CD14-positive monocyte (primary cell): ENCODE measurements around the gene ITIH6. TPM values are rescaled to one million over a fixed set of nuclear protein-coding genes. Genes with fewer than 3 reads are reported as not detected.
"Not testable (repeated sequence)": the region's sequence is repeated elsewhere in the genome, so short reads cannot be mapped to it uniquely, and the experiment has no call there.

Experiments used
- DNase-seq, 3 donors: peaks; one replicate each; pipeline ENCODE4 v3.0.0-alpha.2; 2011 to 2022
- H2AFZ ChIP-seq: 2 replicates; pipeline ENCODE4 v1.6.0; 2012; ENCODE audit warnings: mild to moderate bottlenecking, low read depth, low read length, inconsistent platforms; ENCODE audit not compliant: insufficient read depth, poor library complexity, severe bottlenecking
- H3K27ac ChIP-seq, 2 donors: 1 replicate in 1 of 2; 2 replicates in 1 of 2; pipeline ENCODE4 v1.5.1; 2012 to 2013; ENCODE audit warnings: low read length in 2 of 2, control low read depth in 1 of 2, inconsistent platforms in 1 of 2, low read depth in 1 of 2, mild to moderate bottlenecking in 1 of 2
- H3K27me3 ChIP-seq, 2 donors: one replicate each; pipeline versions ENCODE4 v1.6.0 to v1.6.1; 2011 to 2013; ENCODE audit warnings: low read length in 2 of 2; ENCODE audit not compliant: control insufficient read depth in 2 of 2, insufficient read depth in 2 of 2
- H3K36me3 ChIP-seq, 2 donors: replicated peaks in 1 of 2; 1 replicate in 1 of 2; 2 replicates in 1 of 2; pipeline versions ENCODE4 v1.5.1 to v1.6.1; 2012 to 2013; ENCODE audit warnings: low read length in 2 of 2, control low read depth in 1 of 2, inconsistent platforms in 1 of 2, mild to moderate bottlenecking in 1 of 2; ENCODE audit not compliant: insufficient read depth in 2 of 2, control insufficient read depth in 1 of 2
- H3K4me1 ChIP-seq, 2 donors: 1 replicate in 1 of 2; 2 replicates in 1 of 2; pipeline versions ENCODE4 v1.5.1 to v1.6.1; 2012 to 2013; ENCODE audit warnings: low read length in 2 of 2, control low read depth in 1 of 2, inconsistent platforms in 1 of 2, mild to moderate bottlenecking in 1 of 2, moderate library complexity in 1 of 2; ENCODE audit not compliant: insufficient read depth in 2 of 2, control insufficient read depth in 1 of 2
- H3K4me2 ChIP-seq: replicated peaks from 2 replicates; pipeline ENCODE3; 2012; ENCODE audit warnings: low read length, moderate library complexity, mild to moderate bottlenecking; ENCODE audit not compliant: poor library complexity, severe bottlenecking; ENCODE audit errors: extremely low read depth
- H3K4me3 ChIP-seq, 3 experiments: fragments of 200-600 bp in 1 of 3; sonication (generic) in 1 of 3; replicated peaks in 1 of 3; 1 replicate in 2 of 3; 2 replicates in 1 of 3; pipeline ENCODE4 v1.5.1; 2011 to 2013; ENCODE audit warnings: low read length in 3 of 3, mild to moderate bottlenecking in 3 of 3, control low read depth in 2 of 3, low read depth in 2 of 3, inconsistent platforms in 1 of 3, moderate library complexity in 1 of 3
- H3K79me2 ChIP-seq: 2 replicates; pipeline ENCODE4 v1.6.0; 2012; ENCODE audit warnings: mild to moderate bottlenecking, control low read depth, inconsistent platforms, low read length, moderate library complexity; ENCODE audit not compliant: insufficient read depth
- H3K9ac ChIP-seq: 2 replicates; pipeline ENCODE4 v1.6.0; 2017; ENCODE audit warnings: low read length, mild to moderate bottlenecking; ENCODE audit not compliant: insufficient read depth, poor library complexity, severe bottlenecking
- H3K9me3 ChIP-seq, 2 donors: replicated peaks in 1 of 2; 1 replicate in 1 of 2; 2 replicates in 1 of 2; pipeline versions ENCODE4 v1.5.1 to v1.6.1; 2012 to 2013; ENCODE audit warnings: low read length in 2 of 2, control low read depth in 1 of 2; ENCODE audit not compliant: control insufficient read depth in 1 of 2, insufficient read depth in 1 of 2
- H4K20me1 ChIP-seq: 2 replicates; pipeline ENCODE4 v1.6.0; 2012; ENCODE audit warnings: mild to moderate bottlenecking, low read length, control low read depth, moderate library complexity; ENCODE audit not compliant: insufficient read depth
- H3K27ac Mint-ChIP-seq, 7 donors: one replicate each; pipeline ENCODE4 v1.8.0; 2020; ENCODE audit warnings: mild to moderate bottlenecking in 7 of 7, mixed read lengths in 7 of 7, moderate library complexity in 6 of 7, inconsistent platforms in 2 of 7
- H3K27me3 Mint-ChIP-seq, 3 donors: one replicate each; pipeline ENCODE4 v1.8.0; 2021 to 2022; ENCODE audit warnings: low read depth in 3 of 3, mild to moderate bottlenecking in 3 of 3, mixed read lengths in 3 of 3, moderate library complexity in 3 of 3, inconsistent platforms in 1 of 3
- H3K36me3 Mint-ChIP-seq, 2 donors: one replicate each; pipeline ENCODE4 v1.8.0; 2020; ENCODE audit warnings: mixed read lengths in 2 of 2, inconsistent platforms in 1 of 2, mild to moderate bottlenecking in 1 of 2
- H3K4me1 Mint-ChIP-seq: one replicate; pipeline ENCODE4 v1.8.0; 2020; ENCODE audit warnings: mild to moderate bottlenecking, mixed read lengths
- H3K4me3 Mint-ChIP-seq, 2 donors: one replicate each; pipeline ENCODE4 v1.8.0; 2020; ENCODE audit warnings: mild to moderate bottlenecking in 2 of 2, mixed read lengths in 2 of 2, moderate library complexity in 1 of 2
- H3K9me3 Mint-ChIP-seq, 7 donors: one replicate each; pipeline ENCODE4 v1.8.0; 2020 to 2022; ENCODE audit warnings: mixed read lengths in 7 of 7, mild to moderate bottlenecking in 6 of 7, moderate library complexity in 6 of 7, inconsistent platforms in 2 of 7
- WGBS: methylation state at CpG from one replicate; pipeline ENCODE4 v1.1.5; 2013; ENCODE audit warnings: missing lambda C conversion rate; ENCODE audit not compliant: insufficient coverage; 5-methylcytosine and 5-hydroxymethylcytosine counted together
- intact Hi-C, 2 donors: fragments of 100-400 bp; cut with micrococcal nuclease; formaldehyde crosslinking; loops; one replicate each; pipeline versions ENCODE4 v1.15.0 to v1.15.1; 2023
- polyA plus RNA-seq, 3 donors: library from polyadenylated mRNA; depleted of rRNA in 1 of 3; unstranded in 2 of 3; stranded (reverse) in 1 of 3; fragments of 300-500 nt in 2 of 3; fragments of >200 nt in 1 of 3; fragmentation: Illumina TruSeq in 2 of 3; gene quantifications; 1 replicate in 2 of 3; 2 replicates in 1 of 3; pipeline ENCODE4 v1.2.3, GENCODE V29; 2012 to 2021
- TF ChIP-seq, protein P1 (sequence below): fragments of 200-600 bp; IDR thresholded peaks from one replicate; pipeline ENCODE4 v1.8.0; 2022; ENCODE audit warnings: antibody characterized with exemption, mild to moderate bottlenecking

ITIH6 gene
- polyA plus RNA-seq, 3 donors = not detected

DNA sequence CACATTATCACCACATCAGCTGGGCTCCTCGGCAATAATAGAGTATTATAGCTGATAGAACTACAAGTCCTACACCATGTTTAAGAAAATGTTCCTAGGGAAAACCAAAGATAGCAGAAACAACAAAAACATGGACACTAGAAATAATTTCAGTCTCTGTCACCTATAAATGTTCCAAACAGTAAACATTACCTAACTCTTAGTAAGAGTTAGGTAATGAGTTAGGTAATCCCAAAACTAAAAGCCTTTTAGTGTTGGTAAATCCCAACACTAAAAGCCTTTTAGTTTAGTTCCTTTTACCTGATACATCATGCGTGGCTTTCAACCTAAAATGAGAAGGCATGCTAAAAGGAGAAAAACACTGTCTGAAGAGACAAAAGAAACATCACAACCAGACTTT, 45.0 kb upstream of the ITIH6 start:
- no peak overlapping the region for H3K4me2 ChIP-seq
- no peak overlapping the region for H3K27ac Mint-ChIP-seq
- no peaks in the 10 kb centered on the region for H3K4me1 Mint-ChIP-seq
- TF ChIP-seq, protein P1, sequence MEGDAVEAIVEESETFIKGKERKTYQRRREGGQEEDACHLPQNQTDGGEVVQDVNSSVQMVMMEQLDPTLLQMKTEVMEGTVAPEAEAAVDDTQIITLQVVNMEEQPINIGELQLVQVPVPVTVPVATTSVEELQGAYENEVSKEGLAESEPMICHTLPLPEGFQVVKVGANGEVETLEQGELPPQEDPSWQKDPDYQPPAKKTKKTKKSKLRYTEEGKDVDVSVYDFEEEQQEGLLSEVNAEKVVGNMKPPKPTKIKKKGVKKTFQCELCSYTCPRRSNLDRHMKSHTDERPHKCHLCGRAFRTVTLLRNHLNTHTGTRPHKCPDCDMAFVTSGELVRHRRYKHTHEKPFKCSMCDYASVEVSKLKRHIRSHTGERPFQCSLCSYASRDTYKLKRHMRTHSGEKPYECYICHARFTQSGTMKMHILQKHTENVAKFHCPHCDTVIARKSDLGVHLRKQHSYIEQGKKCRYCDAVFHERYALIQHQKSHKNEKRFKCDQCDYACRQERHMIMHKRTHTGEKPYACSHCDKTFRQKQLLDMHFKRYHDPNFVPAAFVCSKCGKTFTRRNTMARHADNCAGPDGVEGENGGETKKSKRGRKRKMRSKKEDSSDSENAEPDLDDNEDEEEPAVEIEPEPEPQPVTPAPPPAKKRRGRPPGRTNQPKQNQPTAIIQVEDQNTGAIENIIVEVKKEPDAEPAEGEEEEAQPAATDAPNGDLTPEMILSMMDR = no peak
- no peak overlapping the region for H3K27ac ChIP-seq
- no peak overlapping the region for H3K4me3 ChIP-seq
- no peak for DNase-seq
- H3K4me3 Mint-ChIP-seq = no peak overlapping the region
- H3K27me3 Mint-ChIP-seq = peaks cover 0 to 5% (median 0%) of the 10 kb centered on the region in 3 donors
- no peaks in the 10 kb centered on the region for H4K20me1 ChIP-seq
- peaks cover 1 to 9% (median 5%) of the 10 kb centered on the region in 7 donors for H3K9me3 Mint-ChIP-seq
- H3K9ac ChIP-seq = no peak overlapping the region
- H3K36me3 ChIP-seq = no peaks in the 10 kb centered on the region
- WGBS = no CpG with 5 or more reads among the region's 2 CpGs
- H3K36me3 Mint-ChIP-seq = no peaks in the 10 kb centered on the region
- H3K4me1 ChIP-seq = no peaks in the 10 kb centered on the region
- no peak overlapping the region for H2AFZ ChIP-seq
- H3K79me2 ChIP-seq = no peaks in the 10 kb centered on the region
- intact Hi-C loops = no loop called here
- peaks cover 0 to 3% of the 10 kb centered on the region in 2 donors for H3K9me3 ChIP-seq
- H3K27me3 ChIP-seq = no peaks in the 10 kb centered on the region

DNA sequence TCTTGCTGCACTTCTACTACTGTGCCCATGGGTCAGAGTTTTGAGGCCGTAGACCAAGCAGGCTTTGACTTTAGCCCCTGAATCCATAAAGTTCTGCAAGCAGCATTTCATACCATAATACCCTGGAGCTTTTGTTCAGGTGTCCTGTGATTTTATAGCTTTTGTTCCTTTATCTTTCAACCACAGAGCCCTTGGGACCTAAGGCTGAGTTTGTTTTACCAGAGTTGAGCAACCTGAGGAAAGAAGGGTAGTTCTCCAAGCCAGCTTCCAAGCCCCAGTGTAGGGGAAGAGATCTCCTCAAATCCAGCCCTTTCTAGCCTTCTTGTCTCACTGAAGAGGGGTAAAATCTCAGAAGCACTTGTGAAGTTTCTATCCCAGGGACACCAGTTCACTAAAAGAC, 44.6 kb upstream of the ITIH6 start:
- TF ChIP-seq, protein P1 = no peak
- Histone ChIP-seq H4K20me1 (no peaks in the 10 kb centered on the region), H3K27ac (no peak overlapping the region), H2AFZ (no peak overlapping the region), H3K27me3 (no peaks in the 10 kb centered on the region), H3K9me3 (peaks cover 0 to 3% of the 10 kb centered on the region in 2 donors), H3K79me2 (no peaks in the 10 kb centered on the region), H3K9ac (no peak overlapping the region), H3K36me3 (no peaks in the 10 kb centered on the region), H3K4me2 (no peak overlapping the region), H3K4me1 (no peaks in the 10 kb centered on the region), H3K4me3 (no peak overlapping the region)
- intact Hi-C loops = no loop called here
- Mint-ChIP-seq H3K27me3 (peaks cover 0 to 5% (median 0%) of the 10 kb centered on the region in 3 donors), H3K27ac (no peak overlapping the region), H3K4me1 (no peaks in the 10 kb centered on the region), H3K9me3 (peaks cover 0 to 9% (median 5%) of the 10 kb centered on the region in 7 donors), H3K4me3 (no peak overlapping the region), H3K36me3 (no peaks in the 10 kb centered on the region)
- WGBS = no CpG with 5 or more reads among the region's 1 CpG
- DNase-seq = no peak

DNA sequence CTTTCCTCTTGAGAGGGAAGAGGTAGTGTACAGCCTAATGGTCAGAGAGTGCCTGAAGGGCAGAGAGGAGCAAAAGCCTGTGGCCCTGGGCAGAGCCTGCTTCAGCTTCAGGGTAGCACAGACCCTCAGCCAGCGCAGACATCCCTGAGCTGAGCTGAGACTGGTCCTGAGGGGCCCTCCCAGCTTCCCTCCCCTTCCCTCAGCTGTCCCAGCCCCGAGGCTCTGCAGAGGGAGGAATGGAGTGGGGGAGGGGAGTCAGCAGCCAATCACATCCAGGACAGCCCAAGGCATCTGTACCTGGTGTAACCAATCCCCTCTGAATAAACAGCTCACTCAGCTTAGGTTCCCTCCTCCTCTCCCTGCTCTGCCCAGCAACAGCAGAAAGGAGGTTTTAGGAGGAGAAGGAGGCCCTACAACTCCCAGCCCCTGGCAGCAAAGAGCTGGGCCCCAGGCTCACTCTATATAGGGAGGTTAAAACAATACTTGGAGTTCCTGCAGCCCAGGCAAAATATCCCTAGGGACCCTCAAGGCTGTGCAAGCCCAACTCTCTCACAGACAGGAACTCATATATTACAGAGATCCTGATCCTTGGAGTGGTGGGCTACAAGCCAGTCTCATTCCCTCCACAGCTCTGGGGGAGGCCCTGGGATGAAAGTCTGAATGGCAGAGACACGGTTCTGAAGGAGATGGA, 43.3 kb upstream of the ITIH6 start:
- H3K4me1 ChIP-seq, H3K27me3 ChIP-seq, H3K9me3 ChIP-seq, H3K4me2 ChIP-seq, H3K27ac ChIP-seq, H3K9ac ChIP-seq, H3K4me1 Mint-ChIP-seq, H3K27me3 Mint-ChIP-seq, H4K20me1 ChIP-seq, H3K79me2 ChIP-seq, H3K36me3 ChIP-seq, H2AFZ ChIP-seq, H3K4me3 ChIP-seq, DNase-seq, H3K27ac Mint-ChIP-seq, H3K4me3 Mint-ChIP-seq, H3K36me3 Mint-ChIP-seq, H3K9me3 Mint-ChIP-seq, intact Hi-C loops: not testable (repeated sequence)
- WGBS = no CpG with 5 or more reads among the region's 3 CpGs
